GM19035 (cell line): ENCODE results near the gene HMG20A.

Experiments used
- ATAC-seq: cut with Tn5 transposase; IDR thresholded peaks from one replicate; pipeline ENCODE4 v1.9.1; 2021; ENCODE audit not compliant: unreplicated experiment

Gene HMG20A

GRCh38 chr15:77497110-77497737 lies 76.5 kb downstream of the HMG20A start:
- ATAC-seq, result no peak

- ATAC-seq, result no peak
Observed at GRCh38 chr15:77497942-77498361, 77.3 kb downstream of the HMG20A start.

GRCh38 chr15:77499087-77499760 lies 78.5 kb downstream of the HMG20A start:
- ATAC-seq, result no peak

GRCh38 chr15:77500989-77501388 lies 80.3 kb downstream of the HMG20A start:
- ATAC-seq, result no peak

GRCh38 chr15:77502379-77503095 lies 81.8 kb downstream of the HMG20A start:
- ATAC-seq, result no peak

GRCh38 chr15:77503240-77503639 lies 82.6 kb downstream of the HMG20A start:
- ATAC-seq, result no peak

GRCh38 chr15:77503764-77504163 lies 83.1 kb downstream of the HMG20A start:
- no peak for ATAC-seq

GRCh38 chr15:77504306-77504705 lies 83.6 kb downstream of the HMG20A start:
- no peak for ATAC-seq

GRCh38 chr15:77504871-77505270 lies 84.2 kb downstream of the HMG20A start:
- no peak for ATAC-seq

- ATAC-seq, result no peak
Observed at GRCh38 chr15:77505556-77505955, 84.9 kb downstream of the HMG20A start.

GRCh38 chr15:77506311-77507142 lies 85.8 kb downstream of the HMG20A start:
- no peak for ATAC-seq

- no peak for ATAC-seq
Observed at GRCh38 chr15:77507143-77507897, 86.6 kb downstream of the HMG20A start.

- ATAC-seq, result no peak
Observed at GRCh38 chr15:77507911-77508310, 87.2 kb downstream of the HMG20A start.

- ATAC-seq, result no peak
Observed at GRCh38 chr15:77508541-77509243, 88.0 kb downstream of the HMG20A start.

GRCh38 chr15:77510066-77511057 lies 89.7 kb downstream of the HMG20A start:
- no peak for ATAC-seq

GRCh38 chr15:77511869-77512268 lies 91.2 kb downstream of the HMG20A start:
- no peak for ATAC-seq

- no peak for ATAC-seq
Observed at GRCh38 chr15:77513226-77513625, 92.5 kb downstream of the HMG20A start.

GRCh38 chr15:77514641-77515402 lies 94.1 kb downstream of the HMG20A start:
- ATAC-seq, result no peak
